Effector memory CD8-positive, alpha-beta T cell (primary cell): Measurements from ENCODE around the gene CLMN.
"Not testable (repeated sequence)": the region's sequence is repeated elsewhere in the genome, so short reads cannot be mapped to it uniquely, and the experiment has no call there.

Source experiments
- ATAC-seq: fragments of 150-1000 bp; cut with Tn5 transposase; replicated peaks from 2 replicates; pipeline ENCODE4 v1.10.0; 2021; ENCODE audit warnings: mild to moderate bottlenecking, moderate library complexity
- DNase-seq, 3 experiments: peaks; one replicate each; pipeline ENCODE4 v3.0.0; 2021
- H3K27ac Mint-ChIP-seq, 2 donors: one replicate each; pipeline ENCODE4 v1.8.0; 2022; ENCODE audit warnings: mild to moderate bottlenecking in 2 of 2, mixed read lengths in 2 of 2, moderate library complexity in 2 of 2
- H3K27me3 Mint-ChIP-seq, 2 donors: one replicate each; pipeline ENCODE4 v1.8.0; 2022; ENCODE audit warnings: mixed read lengths in 2 of 2
- H3K36me3 Mint-ChIP-seq: one replicate; pipeline ENCODE4 v1.8.0; 2022; ENCODE audit warnings: mild to moderate bottlenecking, moderate library complexity, mixed read lengths; ENCODE audit not compliant: insufficient read depth
- H3K4me1 Mint-ChIP-seq, 2 donors: one replicate each; pipeline ENCODE4 v1.8.0; 2022; ENCODE audit warnings: low read depth in 2 of 2, mixed read lengths in 2 of 2
- H3K4me3 Mint-ChIP-seq, 2 donors: one replicate each; pipeline ENCODE4 v1.8.0; 2022; ENCODE audit warnings: mild to moderate bottlenecking in 2 of 2, mixed read lengths in 2 of 2, moderate library complexity in 2 of 2
- H3K9me3 Mint-ChIP-seq, 2 donors: one replicate each; pipeline ENCODE4 v1.8.0; 2022; ENCODE audit warnings: mixed read lengths in 2 of 2

Gene CLMN

GRCh38 chr14:95204705-95205104 is 115.0 kb downstream of the CLMN start:
- no peak for DNase-seq
- Mint-ChIP-seq H3K27ac (no peak overlapping the region), H3K9me3 (peaks cover 0 to 6% of the 10 kb centered on the region in 2 donors), H3K36me3 (no peaks in the 10 kb centered on the region), H3K4me1 (no peaks in the 10 kb centered on the region), H3K4me3 (no peak overlapping the region), H3K27me3 (peaks cover 33 to 57% of the 10 kb centered on the region in 2 donors)
- no peak for ATAC-seq

GRCh38 chr14:95201745-95202144 is 118.0 kb downstream of the CLMN start:
- H3K36me3 Mint-ChIP-seq, H3K4me1 Mint-ChIP-seq, H3K27ac Mint-ChIP-seq, H3K4me3 Mint-ChIP-seq, DNase-seq, H3K9me3 Mint-ChIP-seq, ATAC-seq: not testable (repeated sequence)
- H3K27me3 Mint-ChIP-seq: peaks cover 50 to 58% of the 10 kb centered on the region in 2 donors

- Mint-ChIP-seq H3K27me3 (peaks cover 55 to 58% of the 10 kb centered on the region in 2 donors), H3K4me1 (peaks cover 0 to 1% of the 10 kb centered on the region in 2 donors), H3K9me3 (peaks cover 0 to 6% of the 10 kb centered on the region in 2 donors), H3K36me3 (no peaks in the 10 kb centered on the region), H3K4me3 (no peak overlapping the region), H3K27ac (no peak overlapping the region)
- no peak for ATAC-seq
- no peak for DNase-seq
Measured at GRCh38 chr14:95200404-95200803, 119.3 kb downstream of the CLMN start.

GRCh38 chr14:95199298-95199983 is 120.3 kb downstream of the CLMN start:
- Mint-ChIP-seq H3K27me3 (peaks cover 50 to 53% of the 10 kb centered on the region in 2 donors), H3K4me3 (no peak overlapping the region), H3K4me1 (peaks cover 0 to 1% of the 10 kb centered on the region in 2 donors), H3K27ac (no peak overlapping the region), H3K9me3 (no peaks in the 10 kb centered on the region), H3K36me3 (no peaks in the 10 kb centered on the region)
- ATAC-seq (no peak), DNase-seq (no peak)

- Mint-ChIP-seq H3K36me3 (no peaks in the 10 kb centered on the region), H3K27me3 (peaks cover 43 to 50% of the 10 kb centered on the region in 2 donors), H3K4me3 (no peak overlapping the region), H3K27ac (no peak overlapping the region), H3K4me1 (peaks cover 0 to 1% of the 10 kb centered on the region in 2 donors), H3K9me3 (no peaks in the 10 kb centered on the region)
- no peak for DNase-seq
- ATAC-seq: no peak
Measured at GRCh38 chr14:95198320-95198719, 121.4 kb downstream of the CLMN start.

- no peaks in the 10 kb centered on the region for H3K9me3 Mint-ChIP-seq
- H3K36me3 Mint-ChIP-seq: no peaks in the 10 kb centered on the region
- H3K27me3 Mint-ChIP-seq: peaks cover 42 to 44% of the 10 kb centered on the region in 2 donors
- H3K27ac Mint-ChIP-seq: no peak overlapping the region
- H3K4me3 Mint-ChIP-seq: no peak overlapping the region
- peaks cover 0 to 1% of the 10 kb centered on the region in 2 donors for H3K4me1 Mint-ChIP-seq
- DNase-seq (no peak), ATAC-seq (no peak)
Measured at GRCh38 chr14:95197551-95197950, 122.2 kb downstream of the CLMN start.

- ATAC-seq: no peak
- Mint-ChIP-seq H3K9me3 (no peaks in the 10 kb centered on the region), H3K36me3 (no peaks in the 10 kb centered on the region), H3K27me3 (peaks cover 38 to 41% of the 10 kb centered on the region in 2 donors), H3K27ac (peak overlapping the region in 1 of 2 donors; percentile 1), H3K4me3 (no peak overlapping the region), H3K4me1 (peaks cover 0 to 1% of the 10 kb centered on the region in 2 donors)
- no peak for DNase-seq
Measured at GRCh38 chr14:95196826-95197545, 122.7 kb downstream of the CLMN start.

GRCh38 chr14:95196268-95196667 is 123.4 kb downstream of the CLMN start:
- Mint-ChIP-seq H3K36me3 (peaks cover under 1% of the 10 kb centered on the region), H3K27ac (no peak overlapping the region), H3K4me3 (no peak overlapping the region), H3K4me1 (peaks cover 0 to 1% of the 10 kb centered on the region in 2 donors), H3K9me3 (no peaks in the 10 kb centered on the region), H3K27me3 (peaks cover 34 to 44% of the 10 kb centered on the region in 2 donors)
- no peak for DNase-seq
- no peak for ATAC-seq

- H3K27ac Mint-ChIP-seq: no peak overlapping the region
- no peak overlapping the region for H3K4me3 Mint-ChIP-seq
- H3K27me3 Mint-ChIP-seq: peaks cover 36 to 49% of the 10 kb centered on the region in 2 donors
- DNase-seq (no peak), ATAC-seq (no peak)
- peaks cover 2% of the 10 kb centered on the region for H3K36me3 Mint-ChIP-seq
- no peaks in the 10 kb centered on the region for H3K9me3 Mint-ChIP-seq
- peaks cover 0 to 1% of the 10 kb centered on the region in 2 donors for H3K4me1 Mint-ChIP-seq
Measured at GRCh38 chr14:95195031-95195430, 124.7 kb downstream of the CLMN start.

GRCh38 chr14:95193081-95193480 is 126.6 kb downstream of the CLMN start:
- Mint-ChIP-seq H3K36me3 (peaks cover 2% of the 10 kb centered on the region), H3K4me1 (peaks cover 0 to 1% of the 10 kb centered on the region in 2 donors), H3K9me3 (no peaks in the 10 kb centered on the region), H3K27me3 (peaks cover 31 to 44% of the 10 kb centered on the region in 2 donors), H3K27ac (no peak overlapping the region), H3K4me3 (no peak overlapping the region)
- ATAC-seq: no peak
- DNase-seq: no peak

GRCh38 chr14:95192311-95192710 is 127.4 kb downstream of the CLMN start:
- Mint-ChIP-seq H3K4me3 (no peak overlapping the region), H3K27me3 (peaks cover 36 to 52% of the 10 kb centered on the region in 2 donors), H3K4me1 (peaks cover 0 to 1% of the 10 kb centered on the region in 2 donors), H3K27ac (no peak overlapping the region), H3K9me3 (no peaks in the 10 kb centered on the region), H3K36me3 (peaks cover 2% of the 10 kb centered on the region)
- DNase-seq: no peak
- ATAC-seq: no peak

- Mint-ChIP-seq H3K4me3 (no peak overlapping the region), H3K27me3 (peaks cover 36 to 59% of the 10 kb centered on the region in 2 donors), H3K36me3 (peaks cover 2% of the 10 kb centered on the region), H3K9me3 (no peaks in the 10 kb centered on the region), H3K27ac (no peak overlapping the region), H3K4me1 (peaks cover 0 to 1% of the 10 kb centered on the region in 2 donors)
- no peak for DNase-seq
- ATAC-seq: no peak
Measured at GRCh38 chr14:95191445-95192199, 128.1 kb downstream of the CLMN start.

- H3K27me3 Mint-ChIP-seq: peaks cover 38 to 66% of the 10 kb centered on the region in 2 donors
- no peak for ATAC-seq
- no peaks in the 10 kb centered on the region for H3K4me1 Mint-ChIP-seq
- H3K36me3 Mint-ChIP-seq: peaks cover 2% of the 10 kb centered on the region
- DNase-seq: no peak
- H3K9me3 Mint-ChIP-seq: no peaks in the 10 kb centered on the region
- H3K4me3 Mint-ChIP-seq: no peak overlapping the region
- H3K27ac Mint-ChIP-seq: no peak overlapping the region
Measured at GRCh38 chr14:95190857-95191256, 128.9 kb downstream of the CLMN start.
